AG04450 (cell line): ENCODE results near the gene FREM1. TPM values are rescaled to one million over a fixed set of nuclear protein-coding genes. Genes with fewer than 3 reads are reported as not detected.

Experiments
- CTCF ChIA-PET: fragments of 300-600, 350-600 bp; formaldehyde crosslinking; extraction: SDS; loops from one replicate; lab custom pipeline; 2022; ENCODE audit warnings: antibody characterized with exemption, inconsistent platforms; lab: Charles Lee
- POLR2A ChIA-PET: fragments of 350-600 bp; formaldehyde crosslinking; extraction: SDS; loops from one replicate; lab custom pipeline; 2021; ENCODE audit warnings: antibody characterized with exemption, inconsistent platforms; lab: Yijun Ruan, JAX
- DNase-seq: peaks from one replicate; pipeline ENCODE4 v3.0.0-alpha.2; 2011; ENCODE audit warnings: low read depth, low spot score
- H3K27ac ChIP-seq: one replicate; pipeline ENCODE4 v1.5.1; 2012; ENCODE audit warnings: low read depth, low read length, control low read depth
- H3K27me3 ChIP-seq: one replicate; pipeline ENCODE4 v1.6.0; 2012; ENCODE audit warnings: low read length; ENCODE audit not compliant: control insufficient read depth, insufficient read depth
- H3K4me3 ChIP-seq: 2 replicates; pipeline ENCODE4 v1.5.1; 2011; ENCODE audit warnings: mild to moderate bottlenecking, low read depth, low read length, control low read depth
- H3K9me3 ChIP-seq: 2 replicates; pipeline ENCODE4 v1.5.1; 2012; ENCODE audit warnings: low read length; ENCODE audit not compliant: control insufficient read depth, insufficient read depth
- polyA minus RNA-seq: library from RNA; depleted of rRNA, polyadenylated mRNA; stranded (reverse); fragments of >200 nt; gene quantifications from 2 replicates; pipeline ENCODE4 v1.2.3, GENCODE V29; 2011; rRNA and poly(A)+ RNA removed
- polyA plus RNA-seq: library from polyadenylated mRNA; depleted of rRNA; stranded (reverse); fragments of >200 nt; gene quantifications from 2 replicates; pipeline ENCODE4 v1.2.3, GENCODE V29; 2011; rRNA removed
- TF ChIP-seq, protein P1 (sequence below): IDR thresholded peaks from 2 replicates; pipeline ENCODE4 v1.5.1; 2011; ENCODE audit warnings: low read depth, low read length, control low read depth, inconsistent platforms

The FREM1 gene, protein sequence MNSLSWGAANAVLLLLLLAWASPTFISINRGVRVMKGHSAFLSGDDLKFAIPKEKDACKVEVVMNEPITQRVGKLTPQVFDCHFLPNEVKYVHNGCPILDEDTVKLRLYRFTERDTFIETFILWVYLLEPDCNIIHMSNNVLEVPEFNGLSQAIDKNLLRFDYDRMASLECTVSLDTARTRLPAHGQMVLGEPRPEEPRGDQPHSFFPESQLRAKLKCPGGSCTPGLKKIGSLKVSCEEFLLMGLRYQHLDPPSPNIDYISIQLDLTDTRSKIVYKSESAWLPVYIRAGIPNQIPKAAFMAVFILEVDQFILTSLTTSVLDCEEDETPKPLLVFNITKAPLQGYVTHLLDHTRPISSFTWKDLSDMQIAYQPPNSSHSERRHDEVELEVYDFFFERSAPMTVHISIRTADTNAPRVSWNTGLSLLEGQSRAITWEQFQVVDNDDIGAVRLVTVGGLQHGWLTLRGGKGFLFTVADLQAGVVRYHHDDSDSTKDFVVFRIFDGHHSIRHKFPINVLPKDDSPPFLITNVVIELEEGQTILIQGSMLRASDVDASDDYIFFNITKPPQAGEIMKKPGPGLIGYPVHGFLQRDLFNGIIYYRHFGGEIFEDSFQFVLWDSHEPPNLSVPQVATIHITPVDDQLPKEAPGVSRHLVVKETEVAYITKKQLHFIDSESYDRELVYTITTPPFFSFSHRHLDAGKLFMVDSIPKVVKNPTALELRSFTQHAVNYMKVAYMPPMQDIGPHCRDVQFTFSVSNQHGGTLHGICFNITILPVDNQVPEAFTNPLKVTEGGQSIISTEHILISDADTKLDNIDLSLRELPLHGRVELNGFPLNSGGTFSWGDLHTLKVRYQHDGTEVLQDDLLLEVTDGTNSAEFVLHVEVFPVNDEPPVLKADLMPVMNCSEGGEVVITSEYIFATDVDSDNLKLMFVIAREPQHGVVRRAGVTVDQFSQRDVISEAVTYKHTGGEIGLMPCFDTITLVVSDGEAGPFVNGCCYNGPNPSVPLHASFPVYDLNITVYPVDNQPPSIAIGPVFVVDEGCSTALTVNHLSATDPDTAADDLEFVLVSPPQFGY (N-terminal part only)
- not detected in 2 replicates for polyA plus RNA-seq
- polyA minus RNA-seq, result not detected in 2 replicates

DNA sequence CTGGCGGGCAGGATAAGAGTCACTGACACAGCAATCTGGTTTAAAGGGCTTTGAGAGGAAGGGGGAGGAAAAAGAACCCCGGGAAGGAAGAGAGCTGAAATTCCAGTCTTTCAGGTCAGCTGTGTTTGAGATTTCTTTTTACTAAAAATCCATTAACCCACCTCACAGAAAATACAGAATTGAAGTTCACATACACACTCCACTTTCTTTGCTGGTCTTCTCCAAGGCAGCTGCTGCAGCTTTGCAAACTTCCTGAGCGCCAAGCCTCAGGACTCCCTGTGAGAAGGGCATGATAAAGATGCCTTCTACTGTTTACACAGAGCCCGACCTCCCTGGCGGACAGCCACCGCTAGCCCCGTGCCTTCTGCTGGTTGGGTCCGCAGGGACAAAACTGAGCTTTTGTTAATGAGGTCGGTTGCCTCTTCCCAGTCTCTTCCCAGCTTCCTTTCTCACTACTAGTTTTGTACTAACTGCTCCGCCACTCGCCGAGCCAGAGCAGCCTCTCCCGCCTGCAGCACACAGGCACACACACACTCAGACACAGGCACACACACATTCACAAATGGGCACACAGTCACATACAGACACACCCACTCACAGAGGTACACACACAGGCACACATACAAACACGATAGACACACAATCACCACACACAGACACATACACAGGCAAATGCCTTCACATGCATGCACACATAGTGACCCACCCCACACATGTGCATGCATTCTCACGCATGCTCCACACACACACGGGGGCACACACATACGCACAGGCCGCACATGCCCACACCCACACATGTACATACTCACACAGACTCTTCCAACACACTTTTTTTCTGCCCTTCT is at the start of gene FREM1:
TSS of gene FREM1 (minus strand) at position 468 of the 845 bp plus-strand sequence. CDS start 41,451 bp downstream, outside the sequence.
- DNase-seq, result no peak
- ChIA-PET CTCF (no interaction called here), POLR2A (no interaction called here)
- TF ChIP-seq, protein P1, sequence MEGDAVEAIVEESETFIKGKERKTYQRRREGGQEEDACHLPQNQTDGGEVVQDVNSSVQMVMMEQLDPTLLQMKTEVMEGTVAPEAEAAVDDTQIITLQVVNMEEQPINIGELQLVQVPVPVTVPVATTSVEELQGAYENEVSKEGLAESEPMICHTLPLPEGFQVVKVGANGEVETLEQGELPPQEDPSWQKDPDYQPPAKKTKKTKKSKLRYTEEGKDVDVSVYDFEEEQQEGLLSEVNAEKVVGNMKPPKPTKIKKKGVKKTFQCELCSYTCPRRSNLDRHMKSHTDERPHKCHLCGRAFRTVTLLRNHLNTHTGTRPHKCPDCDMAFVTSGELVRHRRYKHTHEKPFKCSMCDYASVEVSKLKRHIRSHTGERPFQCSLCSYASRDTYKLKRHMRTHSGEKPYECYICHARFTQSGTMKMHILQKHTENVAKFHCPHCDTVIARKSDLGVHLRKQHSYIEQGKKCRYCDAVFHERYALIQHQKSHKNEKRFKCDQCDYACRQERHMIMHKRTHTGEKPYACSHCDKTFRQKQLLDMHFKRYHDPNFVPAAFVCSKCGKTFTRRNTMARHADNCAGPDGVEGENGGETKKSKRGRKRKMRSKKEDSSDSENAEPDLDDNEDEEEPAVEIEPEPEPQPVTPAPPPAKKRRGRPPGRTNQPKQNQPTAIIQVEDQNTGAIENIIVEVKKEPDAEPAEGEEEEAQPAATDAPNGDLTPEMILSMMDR, result no peak
- H3K27ac ChIP-seq, result no peak within 1 kb of the TSS
- peaks cover 2% of the 10 kb centered on the region for H3K27me3 ChIP-seq
- no peak within 1 kb of the TSS for H3K4me3 ChIP-seq
- H3K9me3 ChIP-seq, result no peaks in the 10 kb centered on the region

DNA sequence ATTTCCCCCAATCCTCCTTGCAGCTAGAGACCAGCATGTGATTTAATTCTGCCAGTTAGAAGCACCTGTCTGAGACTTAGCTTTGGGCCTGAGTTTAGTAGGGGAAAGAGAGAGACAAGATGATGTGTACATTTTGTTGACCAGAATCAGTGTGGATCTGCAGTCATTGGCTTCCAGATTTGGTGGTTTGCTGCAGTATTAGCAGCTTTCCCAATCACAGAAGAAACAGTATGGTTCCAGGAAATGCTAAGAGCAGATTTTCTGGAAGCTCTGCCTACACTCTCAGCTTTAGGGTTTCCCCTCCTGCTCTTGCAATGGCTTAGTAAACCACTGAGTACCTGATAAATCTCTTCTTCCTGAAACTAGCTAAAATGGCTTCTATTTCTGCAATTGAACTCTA is 48.8 kb upstream of the FREM1 start:
- DNase-seq, result no peak
- no peaks in the 10 kb centered on the region for H3K9me3 ChIP-seq
- no peak overlapping the region for H3K4me3 ChIP-seq
- H3K27ac ChIP-seq, result no peak overlapping the region
- no peaks in the 10 kb centered on the region for H3K27me3 ChIP-seq
- POLR2A ChIA-PET, result no interaction called here
- CTCF ChIA-PET, result no interaction called here
- TF ChIP-seq, protein P1, result no peak

DNA sequence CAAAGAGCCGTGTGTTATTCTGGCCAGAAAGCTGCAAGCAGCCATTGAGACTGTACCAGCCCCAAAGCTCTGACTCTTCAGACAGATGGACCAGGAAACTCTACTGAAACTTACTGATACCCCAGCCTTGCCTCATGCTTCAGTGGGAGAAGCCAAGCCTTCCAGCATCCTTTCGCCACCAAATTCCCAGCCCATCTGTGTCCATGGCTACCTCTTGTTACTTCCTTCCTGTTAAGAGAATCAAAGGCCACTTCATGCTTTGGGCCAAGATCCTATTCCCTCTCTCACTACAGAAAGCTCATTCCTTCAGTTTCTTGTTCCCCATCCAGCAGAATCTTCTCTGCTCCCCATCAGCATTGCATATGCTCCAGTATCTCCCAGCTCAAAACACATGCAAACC is 46.9 kb upstream of the FREM1 start:
- H3K4me3 ChIP-seq, result no peak overlapping the region
- ChIA-PET POLR2A (no interaction called here), CTCF (no interaction called here)
- H3K9me3 ChIP-seq, result no peaks in the 10 kb centered on the region
- no peak for DNase-seq
- TF ChIP-seq, protein P1, result no peak
- no peak overlapping the region for H3K27ac ChIP-seq
- no peaks in the 10 kb centered on the region for H3K27me3 ChIP-seq

DNA sequence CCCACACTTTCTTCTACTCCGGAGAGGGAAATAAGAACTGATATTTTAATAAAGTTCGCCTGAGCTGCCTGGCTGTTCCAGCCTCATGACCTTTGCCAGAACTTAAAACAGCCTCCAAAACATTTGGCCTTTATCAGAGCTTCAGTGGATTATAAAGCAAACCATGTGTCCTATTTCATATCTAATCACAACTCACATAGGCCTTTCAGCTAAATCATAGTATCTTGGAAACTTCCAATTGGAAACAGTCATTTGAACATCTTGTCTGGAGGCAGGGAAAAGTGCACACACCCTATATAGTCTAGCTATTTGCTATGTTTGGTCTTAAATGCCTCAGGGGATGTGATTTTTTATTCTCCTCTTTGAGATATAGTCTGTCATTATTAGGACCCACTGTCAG is 46.0 kb upstream of the FREM1 start:
- Histone ChIP-seq H3K4me3 (no peak overlapping the region), H3K27ac (no peak overlapping the region), H3K9me3 (no peaks in the 10 kb centered on the region), H3K27me3 (no peaks in the 10 kb centered on the region)
- ChIA-PET POLR2A (no interaction called here), CTCF (no interaction called here)
- TF ChIP-seq, protein P1, result no peak
- no peak for DNase-seq
